Nephron progenitor cell (in vitro differentiated cells): Measurements from ENCODE around the gene PHC2.

Experiments
- DNase-seq: peaks from one replicate; pipeline ENCODE4 v3.0.0; 2021
- H3K27ac Mint-ChIP-seq: 2 replicates; pipeline ENCODE4 v1.8.0; 2021; ENCODE audit warnings: mild to moderate bottlenecking, moderate library complexity, mixed read lengths
- H3K27me3 Mint-ChIP-seq: 2 replicates; pipeline ENCODE4 v1.8.0; 2021; ENCODE audit warnings: mild to moderate bottlenecking, low read depth, mixed read lengths; ENCODE audit not compliant: poor library complexity
- H3K36me3 Mint-ChIP-seq: 2 replicates; pipeline ENCODE4 v1.8.0; 2021; ENCODE audit warnings: low read depth, mixed read lengths
- H3K4me1 Mint-ChIP-seq: 2 replicates; pipeline ENCODE4 v1.8.0; 2021; ENCODE audit warnings: mixed read lengths
- H3K4me3 Mint-ChIP-seq: 2 replicates; pipeline ENCODE4 v1.8.0; 2021; ENCODE audit warnings: mild to moderate bottlenecking, moderate library complexity, mixed read lengths
- H3K9me3 Mint-ChIP-seq: 2 replicates; pipeline ENCODE4 v1.8.0; 2021; ENCODE audit warnings: mild to moderate bottlenecking, moderate library complexity, mixed read lengths
- CTCF ChIP-seq: fragments of 200-600 bp; sonication (generic); IDR thresholded peaks from 2 replicates; pipeline ENCODE4 v1.5.0; 2021; ENCODE audit warnings: antibody characterized with exemption

Gene PHC2

GRCh38 chr1:33369764-33370163, 61.1 kb downstream of the PHC2 start:
- Mint-ChIP-seq H3K9me3 (no peaks in the 10 kb centered on the region), H3K27me3 (no peaks in the 10 kb centered on the region), H3K4me1 (peaks cover 60% of the 10 kb centered on the region), H3K27ac (no peak overlapping the region), H3K4me3 (no peak overlapping the region), H3K36me3 (peaks cover 51% of the 10 kb centered on the region)
- no peak for TF ChIP-seq CTCF
- no peak for DNase-seq

- H3K27me3 Mint-ChIP-seq: no peaks in the 10 kb centered on the region
- no peaks in the 10 kb centered on the region for H3K9me3 Mint-ChIP-seq
- H3K4me1 Mint-ChIP-seq: peaks cover 65% of the 10 kb centered on the region
- DNase-seq: no peak
- TF ChIP-seq CTCF: no peak
- H3K4me3 Mint-ChIP-seq: no peak overlapping the region
- peak overlapping the region; percentile 46 for H3K27ac Mint-ChIP-seq
- peaks cover 47% of the 10 kb centered on the region for H3K36me3 Mint-ChIP-seq
Measured at GRCh38 chr1:33369081-33369480, 61.8 kb downstream of the PHC2 start.

GRCh38 chr1:33368431-33368830, 62.5 kb downstream of the PHC2 start:
- no peak for TF ChIP-seq CTCF
- no peak overlapping the region for H3K4me3 Mint-ChIP-seq
- H3K9me3 Mint-ChIP-seq: no peaks in the 10 kb centered on the region
- H3K36me3 Mint-ChIP-seq: peaks cover 40% of the 10 kb centered on the region
- no peak overlapping the region for H3K27ac Mint-ChIP-seq
- no peak for DNase-seq
- H3K27me3 Mint-ChIP-seq: no peaks in the 10 kb centered on the region
- peaks cover 65% of the 10 kb centered on the region for H3K4me1 Mint-ChIP-seq

- no peaks in the 10 kb centered on the region for H3K9me3 Mint-ChIP-seq
- no peaks in the 10 kb centered on the region for H3K27me3 Mint-ChIP-seq
- H3K27ac Mint-ChIP-seq: peak overlapping the region; percentile 94
- H3K4me3 Mint-ChIP-seq: no peak overlapping the region
- peak; percentile 91 for DNase-seq
- peak; percentile 98 for TF ChIP-seq CTCF
- H3K4me1 Mint-ChIP-seq: peaks cover 69% of the 10 kb centered on the region
- peaks cover 37% of the 10 kb centered on the region for H3K36me3 Mint-ChIP-seq
Measured at GRCh38 chr1:33367485-33368405, 63.1 kb downstream of the PHC2 start.

GRCh38 chr1:33366762-33367484, 64.0 kb downstream of the PHC2 start:
- no peak for DNase-seq
- no peaks in the 10 kb centered on the region for H3K9me3 Mint-ChIP-seq
- TF ChIP-seq CTCF: no peak
- H3K27me3 Mint-ChIP-seq: no peaks in the 10 kb centered on the region
- H3K4me1 Mint-ChIP-seq: peaks cover 77% of the 10 kb centered on the region
- peaks cover 34% of the 10 kb centered on the region for H3K36me3 Mint-ChIP-seq
- H3K4me3 Mint-ChIP-seq: peak overlapping the region; percentile 45
- H3K27ac Mint-ChIP-seq: peak overlapping the region; percentile 94
